Erythroblast (primary cell): ENCODE measurements around the gene CALR.

Experiments
- DNase-seq, 2 experiments: peaks; one replicate each; lab custom pipeline; 2025; lab: John Stamatoyannopoulos, UW
- GATA1 ChIP-seq: IDR thresholded peaks from 2 replicates; pipeline ENCODE4 v1.6.1; 2011; ENCODE audit warnings: low read depth, mild to moderate bottlenecking, control low read depth, low read length, moderate library complexity
- POLR2A ChIP-seq: IDR thresholded peaks from 2 replicates; pipeline ENCODE4 v1.6.1; 2011; ENCODE audit warnings: mild to moderate bottlenecking, low read length

Gene CALR

DNA sequence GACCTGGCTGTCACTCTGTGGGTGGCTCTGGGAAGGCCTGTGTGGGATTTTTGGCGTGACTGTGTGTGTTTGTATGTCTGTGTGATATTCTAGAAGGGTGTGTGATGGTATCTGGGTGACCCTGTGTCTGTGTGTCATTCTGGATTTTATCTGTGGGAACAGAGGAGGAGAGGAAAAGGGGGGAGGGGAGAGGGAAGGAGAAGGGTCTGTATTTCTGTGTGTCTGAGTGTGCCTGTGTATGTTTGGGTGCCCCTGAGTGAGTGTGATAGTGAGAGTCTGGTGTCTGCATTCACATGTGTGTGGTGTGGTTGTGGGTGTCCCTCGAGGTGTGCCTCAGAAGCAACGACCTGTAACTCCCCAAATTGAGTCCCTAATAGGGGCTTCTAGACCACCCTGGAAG, 48.8 kb downstream of the CALR start:
- no peak for DNase-seq
- no peak for TF ChIP-seq GATA1
- TF ChIP-seq POLR2A, result no peak

DNA sequence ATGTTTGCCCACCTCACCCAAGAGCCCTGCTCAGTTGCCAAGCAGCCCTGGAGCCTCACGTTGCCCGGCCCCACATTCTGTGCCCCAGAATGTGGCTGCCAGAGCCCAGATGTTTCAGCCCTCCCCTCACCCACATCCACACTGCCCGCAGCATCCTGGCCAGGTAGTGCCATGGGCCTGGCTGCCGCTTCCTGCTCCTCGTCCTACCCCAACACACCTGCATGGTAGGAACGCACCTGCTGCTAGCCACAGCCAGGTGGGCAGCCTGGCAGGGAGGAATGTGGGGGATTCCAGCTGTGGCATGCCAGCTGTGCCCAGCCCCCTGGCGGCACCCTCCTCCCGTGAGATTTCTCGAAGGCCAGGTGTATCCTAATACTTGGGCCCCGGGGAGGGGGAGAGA, 49.4 kb downstream of the CALR start:
- no peak for DNase-seq
- TF ChIP-seq POLR2A (no peak), GATA1 (no peak)

DNA sequence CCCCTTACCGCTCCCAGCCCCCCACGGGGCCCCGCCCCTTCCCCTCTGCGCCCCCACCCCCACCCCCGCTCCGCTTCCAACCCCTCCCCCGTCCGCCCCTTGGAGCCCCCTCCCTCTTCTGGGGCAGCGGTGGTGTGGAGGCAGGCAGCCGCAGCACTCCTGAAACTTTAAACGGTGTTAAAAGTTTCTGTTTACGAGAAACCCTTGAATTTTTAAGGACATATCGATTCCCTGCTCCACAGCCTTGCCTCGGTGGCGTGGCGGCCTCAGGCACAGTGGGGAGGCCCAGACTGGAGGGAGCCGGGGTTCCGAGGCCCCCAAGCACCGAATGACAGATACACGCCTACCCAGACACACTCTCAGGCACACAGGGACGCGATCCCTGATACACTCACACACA, 52.0 kb downstream of the CALR start:
- TF ChIP-seq GATA1, result no peak
- TF ChIP-seq POLR2A, result no peak
- DNase-seq, result no peak

DNA sequence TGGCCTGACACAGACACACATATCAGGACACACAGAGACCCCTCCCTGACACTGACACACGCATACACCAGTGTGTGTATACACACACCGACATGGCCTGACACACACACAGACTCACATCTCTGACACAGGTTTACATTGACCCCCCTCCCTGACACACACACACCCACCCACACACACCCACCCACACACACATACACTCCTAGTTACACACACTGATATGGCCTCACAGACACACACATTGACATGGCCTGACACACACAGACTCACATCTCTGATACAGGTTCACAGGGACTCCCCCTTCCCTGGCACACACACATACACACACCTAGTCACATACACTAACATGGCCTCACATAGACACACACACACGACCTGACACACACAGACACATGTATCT, 52.4 kb downstream of the CALR start:
- TF ChIP-seq GATA1, result no peak
- no peak for TF ChIP-seq POLR2A

DNA sequence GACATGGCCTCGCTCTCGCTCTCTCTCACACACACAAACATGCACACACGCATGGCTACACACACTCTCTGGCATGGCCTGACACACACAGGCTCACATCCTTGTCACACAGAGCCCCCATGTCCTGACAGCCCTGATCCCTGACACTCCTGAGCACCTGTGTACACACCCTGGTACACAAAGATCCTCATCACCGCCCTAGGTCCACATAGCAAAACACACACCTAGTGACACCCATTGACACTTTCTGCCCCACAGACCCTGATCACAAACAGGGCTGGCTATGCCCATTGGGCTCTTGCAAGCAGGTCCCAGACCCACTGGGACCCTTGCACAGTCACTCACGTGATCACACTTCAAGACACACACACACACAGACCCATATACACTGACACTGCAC, 52.9 kb downstream of the CALR start:
- DNase-seq, result no peak
- no peak for TF ChIP-seq POLR2A
- no peak for TF ChIP-seq GATA1

More for the DNA sequence above, 52.4 kb downstream of the CALR start:
- no peak for DNase-seq

DNA sequence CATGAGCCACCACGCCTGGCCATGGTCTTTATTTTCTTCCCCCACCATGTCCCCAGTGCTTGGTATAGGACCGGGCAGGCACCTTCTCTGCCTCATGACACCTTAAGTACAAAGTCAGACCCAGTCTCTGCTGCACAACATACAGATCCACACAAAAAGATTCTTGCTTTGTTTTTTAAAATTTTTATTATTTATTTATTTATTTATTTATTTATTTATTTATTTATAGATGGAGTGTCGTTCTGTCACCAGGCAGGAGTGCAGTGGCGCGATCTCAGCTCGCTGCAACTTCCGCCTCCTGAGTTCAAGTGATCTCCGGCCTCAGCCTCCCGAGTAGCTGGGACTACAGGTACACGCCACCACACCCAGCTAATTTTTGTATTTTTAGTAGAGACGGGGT, 54.3 kb downstream of the CALR start:
- TF ChIP-seq POLR2A (no peak), GATA1 (no peak)
- DNase-seq, result no peak

DNA sequence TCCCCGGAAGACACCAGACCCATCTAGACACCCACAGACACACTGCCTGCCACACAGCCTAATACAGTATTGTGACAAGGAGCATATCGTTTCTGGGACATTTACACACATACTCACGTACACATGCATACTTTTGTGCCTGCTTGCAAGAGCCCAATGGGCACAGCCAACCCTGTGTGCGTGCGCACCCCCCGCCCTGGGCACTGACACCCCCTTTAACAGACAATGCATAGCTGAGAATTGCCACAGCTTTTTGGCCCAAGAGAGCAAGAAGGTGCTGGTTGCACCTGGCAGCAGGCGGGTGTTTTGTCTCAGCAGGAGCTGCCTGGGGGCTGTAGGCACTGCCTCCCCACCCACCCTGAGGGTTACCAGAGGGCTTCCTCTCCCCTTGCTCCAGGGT, 55.2 kb downstream of the CALR start:
- DNase-seq, result no peak
- TF ChIP-seq GATA1 (no peak), POLR2A (no peak)
